G401 (cell line): Measurements from ENCODE around the gene NOTCH3. TPM values are rescaled to one million over a fixed set of nuclear protein-coding genes. Genes with fewer than 3 reads are reported as not detected.

Experiments used
- DNase-seq: peaks from one replicate; pipeline ENCODE4 v3.0.0-alpha.2; 2015; ENCODE audit warnings: low spot score
- in situ Hi-C: cut with HindIII; loops from 2 replicates; pipeline ENCODE4 v1.10.0; 2016; ENCODE audit warnings: low sequenced_read_pairs, mixed read lengths
- total RNA-seq: library from RNA; depleted of rRNA; stranded (reverse); fragments of >200 nt; shearing (Covaris generic); gene quantifications from 2 replicates; pipeline ENCODE4 v1.2.3, GENCODE V29; 2014

Gene NOTCH3
- total RNA-seq, 1 experiment from 2014 or later = 16.4 TPM

GRCh38 chr19:15136234-15136954 is 64.4 kb downstream of the NOTCH3 start:
- in situ Hi-C loops = no loop called here

GRCh38 chr19:15129856-15130585 is 70.8 kb downstream of the NOTCH3 start:
- DNase-seq = no peak
- in situ Hi-C loops = no loop called here

More at GRCh38 chr19:15136234-15136954, 64.4 kb downstream of the NOTCH3 start:
- no peak for DNase-seq

- DNase-seq = no peak
- in situ Hi-C loops = no loop called here
These were observed 72.5 kb downstream of the NOTCH3 start for GRCh38 chr19:15128162-15128770.

- in situ Hi-C loops = no loop called here
- no peak for DNase-seq
These were observed 74.5 kb downstream of the NOTCH3 start for GRCh38 chr19:15126131-15126910.

GRCh38 chr19:15125232-15126067 is 75.3 kb downstream of the NOTCH3 start:
- peak; percentile 99 for DNase-seq
- in situ Hi-C loops = no loop called here

GRCh38 chr19:15124572-15125231 is 76.1 kb downstream of the NOTCH3 start:
- in situ Hi-C loops = no loop called here
- DNase-seq = peak; percentile 41

- peak; percentile 44 for DNase-seq
- in situ Hi-C loops = no loop called here
These were observed 76.9 kb downstream of the NOTCH3 start for GRCh38 chr19:15123900-15124299.

- in situ Hi-C loops = no loop called here
- no peak for DNase-seq
These were observed 77.5 kb downstream of the NOTCH3 start for GRCh38 chr19:15123031-15123890.

GRCh38 chr19:15122331-15123030 is 78.3 kb downstream of the NOTCH3 start:
- no peak for DNase-seq
- in situ Hi-C loops = no loop called here

GRCh38 chr19:15120135-15121026 is 80.4 kb downstream of the NOTCH3 start:
- no peak for DNase-seq

GRCh38 chr19:15118789-15119494 is 81.9 kb downstream of the NOTCH3 start:
- no peak for DNase-seq
- in situ Hi-C loops = no loop called here

More at GRCh38 chr19:15120135-15121026, 80.4 kb downstream of the NOTCH3 start:
- in situ Hi-C loops = no loop called here

GRCh38 chr19:15118248-15118647 is 82.5 kb downstream of the NOTCH3 start:
- in situ Hi-C loops = no loop called here
- DNase-seq = no peak

- DNase-seq = no peak
- in situ Hi-C loops = no loop called here
These were observed 83.9 kb downstream of the NOTCH3 start for GRCh38 chr19:15116856-15117255.

- DNase-seq = no peak
- in situ Hi-C loops = no loop called here
These were observed 84.8 kb downstream of the NOTCH3 start for GRCh38 chr19:15115762-15116615.
